ENCODE data around the gene AP3B1.

The AP3B1 gene

GRCh38 chr5:77990020-77990419 lies 304.5 kb downstream of the AP3B1 start:
- WGBS = 13% methylated on average over 3 of the region's 3 CpGs

GRCh38 chr5:77987988-77988387 lies 306.5 kb downstream of the AP3B1 start:
- peaks cover 38% of the 10 kb centered on the region for H3K27me3 ChIP-seq (ENCODE audit: insufficient read depth, low read length)
- H3K4me3 ChIP-seq (ENCODE audit: low read length) = no peak overlapping the region
- WGBS = 88% methylated on average over 19 of the region's 19 CpGs
- H3K4me1 ChIP-seq (ENCODE audit: insufficient read depth, low read length) = peaks cover 50% of the 10 kb centered on the region
- H3K27ac ChIP-seq (ENCODE audit: low read depth, low read length) = no peak overlapping the region
- no peak overlapping the region for H3K9ac ChIP-seq (ENCODE audit: low read depth, low read length)
- no peaks in the 10 kb centered on the region for H3K9me3 ChIP-seq (ENCODE audit: insufficient read depth, low read depth, low read length)
- H3K36me3 ChIP-seq (ENCODE audit: insufficient read depth, low read length) = no peaks in the 10 kb centered on the region

More at GRCh38 chr5:77990020-77990419, 304.5 kb downstream of the AP3B1 start:
- Histone ChIP-seq H3K27ac (ENCODE audit: low read depth, low read length) (no peak overlapping the region; the same call in 1 of the 2 replicates), H3K9me3 (ENCODE audit: insufficient read depth, low read depth, low read length) (no peaks in the 10 kb centered on the region), H3K4me3 (ENCODE audit: low read length) (no peak overlapping the region; the same call in 1 of the 2 replicates), H3K9ac (ENCODE audit: low read depth, low read length) (no peak overlapping the region), H3K27me3 (ENCODE audit: insufficient read depth, low read length) (peaks cover 46% of the 10 kb centered on the region), H3K36me3 (ENCODE audit: insufficient read depth, low read length) (no peaks in the 10 kb centered on the region), H3K4me1 (ENCODE audit: insufficient read depth, low read length) (peaks cover 48% of the 10 kb centered on the region)

DNA sequence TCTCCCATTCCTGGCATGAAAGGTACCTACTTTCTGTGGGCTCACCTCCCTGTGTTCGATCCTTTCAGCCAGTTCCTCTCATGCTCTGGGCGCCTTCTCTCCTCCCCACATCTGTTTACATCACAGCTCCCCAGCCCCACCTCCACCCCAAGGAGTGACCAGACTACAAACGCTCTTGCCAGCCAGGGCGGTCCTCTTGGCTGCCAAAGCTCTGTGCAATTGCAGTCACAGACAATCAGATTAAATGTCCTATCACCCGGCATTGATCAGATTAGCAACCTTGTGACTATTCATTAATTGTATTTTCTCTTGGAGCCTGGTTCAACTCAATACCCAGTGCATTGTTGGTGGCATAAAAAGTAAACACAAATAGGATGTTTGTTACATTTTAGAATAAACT lies 307.2 kb downstream of the AP3B1 start:
- H3K9me3 ChIP-seq (ENCODE audit: insufficient read depth, low read depth, low read length) = no peaks in the 10 kb centered on the region
- H3K27ac ChIP-seq (ENCODE audit: low read depth, low read length) = no peak overlapping the region
- H3K9ac ChIP-seq (ENCODE audit: low read depth, low read length) = no peak overlapping the region
- no peaks in the 10 kb centered on the region for H3K36me3 ChIP-seq (ENCODE audit: insufficient read depth, low read length)
- WGBS = 59% methylated on average over 5 of the region's 5 CpGs
- H3K4me3 ChIP-seq (ENCODE audit: low read length) = no peak overlapping the region
- H3K27me3 ChIP-seq (ENCODE audit: insufficient read depth, low read length) = peaks cover 33% of the 10 kb centered on the region
- peaks cover 49% of the 10 kb centered on the region for H3K4me1 ChIP-seq (ENCODE audit: insufficient read depth, low read length)

- Histone ChIP-seq H3K27ac (ENCODE audit: low read depth, low read length) (no peak overlapping the region), H3K9me3 (ENCODE audit: insufficient read depth, low read depth, low read length) (no peaks in the 10 kb centered on the region), H3K27me3 (ENCODE audit: insufficient read depth, low read length) (peaks cover 26% of the 10 kb centered on the region), H3K4me3 (ENCODE audit: low read length) (no peak overlapping the region), H3K4me1 (ENCODE audit: insufficient read depth, low read length) (peaks cover 44% of the 10 kb centered on the region), H3K36me3 (ENCODE audit: insufficient read depth, low read length) (no peaks in the 10 kb centered on the region), H3K9ac (ENCODE audit: low read depth, low read length) (no peak overlapping the region)
- 92% methylated on average over 6 of the region's 6 CpGs for WGBS
Measured at GRCh38 chr5:77986261-77986660, 308.2 kb downstream of the AP3B1 start.

GRCh38 chr5:77985247-77985646 lies 309.3 kb downstream of the AP3B1 start:
- H3K27ac ChIP-seq (ENCODE audit: low read depth, low read length) = no peak overlapping the region; the same call in 1 of the 2 replicates
- peaks cover 26% of the 10 kb centered on the region for H3K27me3 ChIP-seq (ENCODE audit: insufficient read depth, low read length)
- H3K9ac ChIP-seq (ENCODE audit: low read depth, low read length) = no peak overlapping the region
- H3K36me3 ChIP-seq (ENCODE audit: insufficient read depth, low read length) = no peaks in the 10 kb centered on the region
- WGBS = 48% methylated on average over 3 of the region's 3 CpGs
- no peaks in the 10 kb centered on the region for H3K9me3 ChIP-seq (ENCODE audit: insufficient read depth, low read depth, low read length)
- no peak overlapping the region for H3K4me3 ChIP-seq (ENCODE audit: low read length)
- H3K4me1 ChIP-seq (ENCODE audit: insufficient read depth, low read length) = peaks cover 37% of the 10 kb centered on the region

DNA sequence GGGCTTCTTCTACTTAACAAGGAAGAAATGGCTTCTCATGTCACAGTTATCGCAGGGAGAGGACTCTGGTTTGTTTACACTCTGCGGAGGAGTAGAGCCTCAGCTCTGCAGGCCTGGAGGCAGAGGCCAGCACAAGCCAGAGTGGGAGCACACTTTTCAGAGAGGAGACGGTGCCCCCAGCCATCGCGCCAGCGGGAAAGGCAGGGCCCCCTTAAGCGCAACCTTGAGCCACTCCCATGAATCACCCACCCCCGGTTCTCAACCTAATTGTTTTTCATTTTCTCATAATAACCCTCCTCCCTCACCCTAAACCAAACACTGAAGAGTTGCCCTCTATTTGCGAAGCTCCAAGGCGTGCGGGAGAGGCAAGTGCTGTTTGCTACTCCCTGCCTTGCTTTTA lies 309.9 kb downstream of the AP3B1 start:
- H3K4me3 ChIP-seq (ENCODE audit: low read length) = no peak overlapping the region
- H3K4me1 ChIP-seq (ENCODE audit: insufficient read depth, low read length) = peaks cover 30% of the 10 kb centered on the region
- H3K9ac ChIP-seq (ENCODE audit: low read depth, low read length) = no peak overlapping the region
- peaks cover 31% of the 10 kb centered on the region for H3K27me3 ChIP-seq (ENCODE audit: insufficient read depth, low read length)
- H3K9me3 ChIP-seq (ENCODE audit: insufficient read depth, low read depth, low read length) = no peaks in the 10 kb centered on the region
- peak overlapping the region; percentile 36; the same call in 1 of the 2 replicates for H3K27ac ChIP-seq (ENCODE audit: low read depth, low read length)
- H3K36me3 ChIP-seq (ENCODE audit: insufficient read depth, low read length) = no peaks in the 10 kb centered on the region
- WGBS = 26% methylated on average over 11 of the region's 11 CpGs

DNA sequence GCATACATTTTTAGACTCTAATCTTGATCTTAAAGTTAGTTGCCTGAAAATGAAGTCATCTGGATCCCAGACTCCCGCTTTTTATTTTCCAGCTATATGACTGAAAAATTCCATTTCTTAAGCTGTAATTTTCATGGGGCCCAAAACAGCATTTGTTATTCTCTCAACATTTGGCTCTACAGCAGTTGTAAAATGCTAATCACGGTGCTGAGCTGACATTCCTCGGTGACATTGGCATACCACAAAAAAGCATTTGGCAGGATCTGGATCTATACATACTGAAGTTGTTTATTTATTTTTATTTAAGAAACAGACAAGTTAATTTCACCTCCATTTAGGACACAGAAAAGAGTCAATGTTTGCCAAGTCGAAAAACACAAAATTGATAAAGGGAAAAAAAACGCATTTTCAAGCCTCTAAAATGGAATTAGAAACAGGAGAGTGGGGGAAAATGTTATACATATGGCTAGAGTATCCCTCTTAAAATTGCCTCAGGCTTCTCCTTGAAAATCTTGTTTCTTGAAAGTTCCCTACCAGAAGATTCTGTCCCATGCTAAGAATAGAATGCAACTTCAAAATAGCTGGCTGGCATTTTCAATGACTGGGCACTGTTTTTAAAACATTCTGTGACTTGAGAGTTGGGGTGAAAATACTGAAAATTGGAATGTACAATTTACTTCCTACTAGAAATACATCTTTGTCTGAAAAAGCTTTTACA lies 310.9 kb downstream of the AP3B1 start:
- Histone ChIP-seq H3K9me3 (ENCODE audit: insufficient read depth, low read depth, low read length) (no peaks in the 10 kb centered on the region), H3K27me3 (ENCODE audit: insufficient read depth, low read length) (peaks cover 38% of the 10 kb centered on the region), H3K36me3 (ENCODE audit: insufficient read depth, low read length) (no peaks in the 10 kb centered on the region), H3K9ac (ENCODE audit: low read depth, low read length) (no peak overlapping the region), H3K4me1 (ENCODE audit: insufficient read depth, low read length) (peaks cover 29% of the 10 kb centered on the region), H3K4me3 (ENCODE audit: low read length) (no peak overlapping the region), H3K27ac (ENCODE audit: low read depth, low read length) (no peak overlapping the region)
- WGBS = 63% methylated on average over 5 of the region's 5 CpGs

DNA sequence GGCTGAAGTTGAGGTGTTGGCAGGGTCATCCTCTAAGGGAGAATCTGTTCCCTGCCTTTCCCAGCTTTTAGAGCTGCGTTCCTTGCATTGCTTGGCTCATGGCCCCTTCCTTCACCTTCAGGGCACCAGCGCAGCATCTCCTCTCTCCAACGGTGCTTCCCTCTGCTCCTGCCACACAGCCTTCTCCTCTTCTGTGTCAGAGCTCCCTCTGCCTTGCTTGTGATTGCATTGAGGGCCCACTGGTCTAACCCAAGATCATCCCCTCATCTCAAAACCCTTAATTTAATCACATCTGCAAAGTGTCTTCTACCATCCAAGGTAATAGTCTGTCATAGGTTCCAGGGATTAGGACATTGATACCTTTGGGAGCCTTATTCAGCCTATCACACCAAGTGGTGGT lies 312.7 kb downstream of the AP3B1 start:
- Histone ChIP-seq H3K9ac (ENCODE audit: low read depth, low read length) (no peak overlapping the region), H3K27me3 (ENCODE audit: insufficient read depth, low read length) (peaks cover 49% of the 10 kb centered on the region), H3K27ac (ENCODE audit: low read depth, low read length) (no peak overlapping the region), H3K9me3 (ENCODE audit: insufficient read depth, low read depth, low read length) (no peaks in the 10 kb centered on the region), H3K4me1 (ENCODE audit: insufficient read depth, low read length) (peaks cover 22% of the 10 kb centered on the region), H3K4me3 (ENCODE audit: low read length) (no peak overlapping the region), H3K36me3 (ENCODE audit: insufficient read depth, low read length) (no peaks in the 10 kb centered on the region)
- WGBS = 76% methylated on average over 3 of the region's 3 CpGs

DNA sequence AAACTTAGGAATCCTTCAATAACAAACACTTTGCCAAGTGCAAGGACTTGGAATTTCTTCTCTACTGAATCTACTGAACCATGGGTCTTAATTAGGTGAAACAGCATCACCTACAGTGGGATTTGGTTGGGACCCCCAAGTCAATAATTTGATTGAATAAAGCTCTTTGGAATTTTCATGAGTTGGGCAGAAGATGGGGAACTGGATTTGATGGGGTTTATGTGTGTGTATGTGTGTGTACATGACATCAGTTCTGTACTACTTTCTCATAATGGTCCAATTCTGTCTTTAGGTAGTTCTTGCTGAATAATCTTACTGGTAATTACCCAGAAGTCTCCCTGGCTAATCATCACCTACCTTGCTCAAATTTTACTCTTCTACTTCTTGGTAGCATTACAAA lies 319.9 kb downstream of the AP3B1 start:
- H3K27me3 ChIP-seq (ENCODE audit: insufficient read depth, low read length) = peaks cover 97% of the 10 kb centered on the region
- no peak overlapping the region for H3K4me3 ChIP-seq (ENCODE audit: low read length)
- no peak overlapping the region for H3K9ac ChIP-seq (ENCODE audit: low read depth, low read length)
- no peaks in the 10 kb centered on the region for H3K36me3 ChIP-seq (ENCODE audit: insufficient read depth, low read length)
- no peaks in the 10 kb centered on the region for H3K9me3 ChIP-seq (ENCODE audit: insufficient read depth, low read depth, low read length)
- no peak overlapping the region for H3K27ac ChIP-seq (ENCODE audit: low read depth, low read length)
- H3K4me1 ChIP-seq (ENCODE audit: insufficient read depth, low read length) = peaks cover 9% of the 10 kb centered on the region; the same call in 1 of the 2 replicates

GRCh38 chr5:77973253-77973609 lies 321.3 kb downstream of the AP3B1 start:
- H3K4me3 ChIP-seq (ENCODE audit: low read length) = peak overlapping the region; percentile 40

DNA sequence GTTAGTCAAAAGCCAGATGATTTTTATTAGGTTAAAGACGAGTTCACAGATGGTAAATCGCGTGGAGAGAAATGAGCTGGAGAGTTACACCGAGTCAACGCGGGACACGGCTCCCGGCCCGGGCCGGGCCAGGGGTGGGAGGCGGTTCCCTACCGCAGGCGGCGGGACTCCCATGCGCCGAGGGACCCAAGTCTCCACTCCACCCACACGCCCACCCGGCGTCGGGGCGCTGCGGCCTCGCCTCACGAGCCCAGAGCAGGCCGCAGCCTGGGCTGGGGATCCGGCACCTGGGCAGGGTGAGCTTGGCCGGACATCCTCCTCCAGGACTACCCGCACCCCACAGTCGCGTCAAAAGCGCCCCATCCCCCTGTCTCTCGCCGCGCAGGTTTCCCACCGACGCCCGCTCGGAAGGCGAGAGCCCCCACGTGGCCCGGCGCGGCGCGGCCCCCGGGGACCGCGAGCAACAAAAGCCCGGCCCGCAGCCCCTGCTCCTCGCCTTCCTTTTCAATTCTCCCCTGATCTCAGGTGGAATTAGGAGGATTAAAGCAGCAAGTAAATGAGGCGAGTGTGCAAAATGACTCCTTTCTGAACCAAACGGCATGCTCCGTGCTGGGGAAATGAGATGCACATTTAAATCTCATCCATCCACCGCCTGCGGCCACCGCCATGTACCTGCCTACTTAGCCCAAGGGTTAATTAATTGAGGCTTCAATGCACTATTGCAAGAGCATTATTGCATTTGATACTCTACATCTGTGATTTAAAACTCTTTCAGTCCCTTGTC lies 321.8 kb downstream of the AP3B1 start:
- H3K4me3 ChIP-seq (ENCODE audit: low read length) = peak overlapping the region; percentile 40
- no peak overlapping the region for H3K27ac ChIP-seq (ENCODE audit: low read depth, low read length)
- no peaks in the 10 kb centered on the region for H3K36me3 ChIP-seq (ENCODE audit: insufficient read depth, low read length)
- H3K9ac ChIP-seq (ENCODE audit: low read depth, low read length) = no peak overlapping the region
- H3K9me3 ChIP-seq (ENCODE audit: insufficient read depth, low read depth, low read length) = no peaks in the 10 kb centered on the region
- H3K4me1 ChIP-seq (ENCODE audit: insufficient read depth, low read length) = peaks cover 9% of the 10 kb centered on the region; the same call in 1 of the 2 replicates
- 3% methylated on average over 57 of the region's 57 CpGs for WGBS
- H3K27me3 ChIP-seq (ENCODE audit: insufficient read depth, low read length) = peaks cover 94% of the 10 kb centered on the region

More at GRCh38 chr5:77973253-77973609, 321.3 kb downstream of the AP3B1 start:
- Histone ChIP-seq H3K36me3 (ENCODE audit: insufficient read depth, low read length) (no peaks in the 10 kb centered on the region), H3K4me1 (ENCODE audit: insufficient read depth, low read length) (peaks cover 9% of the 10 kb centered on the region; the same call in 1 of the 2 replicates), H3K27ac (ENCODE audit: low read depth, low read length) (no peak overlapping the region), H3K9me3 (ENCODE audit: insufficient read depth, low read depth, low read length) (no peaks in the 10 kb centered on the region), H3K27me3 (ENCODE audit: insufficient read depth, low read length) (peaks cover 94% of the 10 kb centered on the region), H3K9ac (ENCODE audit: low read depth, low read length) (no peak overlapping the region)
- 6% methylated on average over 19 of the region's 19 CpGs for WGBS

Data from HUES64 (cell line).